GM10248 (cell line): ENCODE measurements around the gene SIRT5.

Experiments
- CTCF ChIA-PET: fragments of 300-600 bp; sonication (Branson Sonifier 250); formaldehyde crosslinking; extraction: SDS; loops from one replicate; lab custom pipeline; 2021; ENCODE audit warnings: antibody characterized with exemption; lab: Yijun Ruan, JAX
- POLR2A ChIA-PET: fragments of 350-650 bp; sonication (Branson Sonifier 250); formaldehyde crosslinking; extraction: SDS; loops from one replicate; lab custom pipeline; 2020; ENCODE audit warnings: antibody characterized with exemption; lab: Yijun Ruan, JAX
- DNase-seq: peaks from one replicate; pipeline ENCODE4 v3.0.0; 2012; ENCODE audit errors: extremely low spot score
- CTCF ChIP-seq: IDR thresholded peaks from 2 replicates; pipeline ENCODE4 v1.5.1; 2012; ENCODE audit warnings: mild to moderate bottlenecking, low read depth; ENCODE audit errors: extremely low read depth, missing control alignments, control extremely low read depth

SIRT5 gene

GRCh38 chr6:13545885-13546284 lies 28.5 kb upstream of the SIRT5 start:
- CTCF ChIA-PET, result interaction anchor here (0.7 to 0.9 kb wide), 2 partner anchors 8 to 29 kb away, joined by 3 read pairs; partner anchors contain the start of gene SIRT5
- no peak for TF ChIP-seq CTCF
- POLR2A ChIA-PET, result no interaction called here
- DNase-seq, result no peak

GRCh38 chr6:13548500-13549210 lies 25.7 kb upstream of the SIRT5 start:
- ChIA-PET POLR2A (no interaction called here), CTCF (interaction anchor here (1.1 kb wide), 1 partner anchor 11 kb away, joined by 3 read pairs; no protein-coding TSS in a partner anchor)
- TF ChIP-seq CTCF, result no peak
- DNase-seq, result no peak

GRCh38 chr6:13550656-13551055 lies 23.7 kb upstream of the SIRT5 start:
- no peak for DNase-seq
- no peak for TF ChIP-seq CTCF
- CTCF ChIA-PET, result interaction anchor here (1.1 kb wide), 1 partner anchor 24 kb away, joined by 3 read pairs; the partner anchor contains the start of gene SIRT5
- POLR2A ChIA-PET, result no interaction called here

GRCh38 chr6:13553646-13554045 lies 20.8 kb upstream of the SIRT5 start:
- ChIA-PET CTCF (no interaction called here), POLR2A (no interaction called here)
- no peak for TF ChIP-seq CTCF
- no peak for DNase-seq

- ChIA-PET POLR2A (no interaction called here), CTCF (interaction anchor here (1.3 kb wide), 1 partner anchor 17 kb away, joined by 4 read pairs; no protein-coding TSS in a partner anchor)
- DNase-seq, result no peak
- TF ChIP-seq CTCF, result no peak
Measured at GRCh38 chr6:13554929-13555333, 19.5 kb upstream of the SIRT5 start.

GRCh38 chr6:13557841-13558240 lies 16.6 kb upstream of the SIRT5 start:
- no peak for TF ChIP-seq CTCF
- ChIA-PET CTCF (interaction anchor here (1.5 to 10.8 kb wide), 2 partner anchors 14 to 17 kb away, joined by 3 to 89 read pairs; partner anchors contain the start of gene SIRT5), POLR2A (no interaction called here)
- no peak for DNase-seq
